Skeletal muscle satellite cell (primary cell): ENCODE data around the gene CELSR2.
A peak's percentile ranks its signal among the peaks of the same experiment; 100 is the strongest.
"Not testable (repeated sequence)": the region's sequence is repeated elsewhere in the genome, so short reads cannot be mapped to it uniquely, and the experiment has no call there.

ENCODE experiments used
- H3K27me3 ChIP-seq: 2 replicates; pipeline ENCODE4 v1.7.0; 2013; ENCODE audit warnings: low read length; ENCODE audit not compliant: control insufficient read depth, insufficient read depth
- H3K36me3 ChIP-seq: 2 replicates; pipeline ENCODE4 v1.7.0; 2013; ENCODE audit warnings: mild to moderate bottlenecking, control low read depth, low read length; ENCODE audit not compliant: insufficient read depth
- H3K4me1 ChIP-seq: 2 replicates; pipeline ENCODE4 v1.7.0; 2013; ENCODE audit warnings: low read length; ENCODE audit not compliant: control insufficient read depth, insufficient read depth
- H3K4me2 ChIP-seq: 2 replicates; pipeline ENCODE4 v1.7.0; 2013; ENCODE audit warnings: mild to moderate bottlenecking, low read length
- H3K4me3 ChIP-seq: 2 replicates; pipeline ENCODE4 v1.7.0; 2013; ENCODE audit warnings: low read length
- H3K9ac ChIP-seq: 2 replicates; pipeline ENCODE4 v1.7.0; 2013; ENCODE audit warnings: mild to moderate bottlenecking, low read depth, low read length, moderate library complexity
- H3K9me3 ChIP-seq: replicated peaks from 2 replicates; pipeline ENCODE4 v1.7.0; 2013; ENCODE audit warnings: mild to moderate bottlenecking, control low read depth, low read length

CELSR2 gene

GRCh38 chr1:109213824-109214693 lies 35.3 kb upstream of the CELSR2 start, which contains the start of gene SARS1:
Gene SARS1, plus strand, starts transcription at chr1:109213918. Its CDS starts 75 bp downstream, at chr1:109213993.
- Histone ChIP-seq H3K4me2 (peak within 1 kb of the TSS; percentile 80), H3K4me1 (peaks cover 16% of the 10 kb centered on the region), H3K9me3 (no peaks in the 10 kb centered on the region), H3K4me3 (peak within 1 kb of the TSS; percentile 93), H3K9ac (peak within 1 kb of the TSS; percentile 93), H3K36me3 (peaks cover 3% of the 10 kb centered on the region), H3K27me3 (no peaks in the 10 kb centered on the region)

GRCh38 chr1:109214695-109215623 lies 34.4 kb upstream of the CELSR2 start:
- H3K9ac ChIP-seq, result peak overlapping the region; percentile 93
- peak overlapping the region; percentile 93 for H3K4me3 ChIP-seq
- no peaks in the 10 kb centered on the region for H3K9me3 ChIP-seq
- H3K27me3 ChIP-seq, result no peaks in the 10 kb centered on the region
- peaks cover 14% of the 10 kb centered on the region for H3K4me1 ChIP-seq
- H3K4me2 ChIP-seq, result peak overlapping the region; percentile 80
- H3K36me3 ChIP-seq, result peaks cover 3% of the 10 kb centered on the region

- Histone ChIP-seq H3K4me2 (no peak overlapping the region), H3K36me3 (peaks cover 7% of the 10 kb centered on the region), H3K4me3 (no peak overlapping the region), H3K27me3 (no peaks in the 10 kb centered on the region), H3K9me3 (no peaks in the 10 kb centered on the region), H3K4me1 (peaks cover 14% of the 10 kb centered on the region), H3K9ac (no peak overlapping the region)
These were observed 32.7 kb upstream of the CELSR2 start for GRCh38 chr1:109216662-109217061.

GRCh38 chr1:109218516-109218915 lies 30.8 kb upstream of the CELSR2 start:
- no peak overlapping the region for H3K4me3 ChIP-seq
- H3K9me3 ChIP-seq, result no peaks in the 10 kb centered on the region
- no peaks in the 10 kb centered on the region for H3K27me3 ChIP-seq
- H3K36me3 ChIP-seq, result peaks cover 13% of the 10 kb centered on the region
- H3K9ac ChIP-seq, result no peak overlapping the region
- no peak overlapping the region for H3K4me2 ChIP-seq
- H3K4me1 ChIP-seq, result peaks cover 10% of the 10 kb centered on the region

GRCh38 chr1:109221201-109221600 lies 28.1 kb upstream of the CELSR2 start:
- H3K9me3 ChIP-seq, H3K4me1 ChIP-seq, H3K4me2 ChIP-seq, H3K9ac ChIP-seq, H3K27me3 ChIP-seq, H3K4me3 ChIP-seq: not testable (repeated sequence)
- H3K36me3 ChIP-seq, result peaks cover 26% of the 10 kb centered on the region

- Histone ChIP-seq H3K9me3 (no peaks in the 10 kb centered on the region), H3K4me1 (no peaks in the 10 kb centered on the region), H3K36me3 (peaks cover 43% of the 10 kb centered on the region), H3K27me3 (no peaks in the 10 kb centered on the region), H3K9ac (no peak overlapping the region), H3K4me2 (no peak overlapping the region), H3K4me3 (no peak overlapping the region)
These were observed 24.0 kb upstream of the CELSR2 start for GRCh38 chr1:109225308-109225707.

- Histone ChIP-seq H3K4me1 (no peaks in the 10 kb centered on the region), H3K9me3 (no peaks in the 10 kb centered on the region), H3K4me2 (no peak overlapping the region), H3K4me3 (no peak overlapping the region), H3K36me3 (peaks cover 47% of the 10 kb centered on the region), H3K27me3 (no peaks in the 10 kb centered on the region), H3K9ac (no peak overlapping the region)
These were observed 23.5 kb upstream of the CELSR2 start for GRCh38 chr1:109225711-109226445.

- H3K36me3 ChIP-seq, result peaks cover 59% of the 10 kb centered on the region
- no peaks in the 10 kb centered on the region for H3K27me3 ChIP-seq
- H3K9me3 ChIP-seq, result no peaks in the 10 kb centered on the region
- H3K9ac ChIP-seq, result no peak overlapping the region
- no peak overlapping the region for H3K4me2 ChIP-seq
- H3K4me3 ChIP-seq, result no peak overlapping the region
- H3K4me1 ChIP-seq, result no peaks in the 10 kb centered on the region
These were observed 21.2 kb upstream of the CELSR2 start for GRCh38 chr1:109228167-109228566.

GRCh38 chr1:109229531-109230127 lies 19.7 kb upstream of the CELSR2 start:
- Histone ChIP-seq H3K4me3 (no peak overlapping the region), H3K36me3 (peaks cover 61% of the 10 kb centered on the region), H3K9ac (no peak overlapping the region), H3K27me3 (no peaks in the 10 kb centered on the region), H3K4me1 (no peaks in the 10 kb centered on the region), H3K4me2 (no peak overlapping the region), H3K9me3 (no peaks in the 10 kb centered on the region)

- no peak overlapping the region for H3K4me2 ChIP-seq
- no peaks in the 10 kb centered on the region for H3K9me3 ChIP-seq
- H3K4me1 ChIP-seq, result no peaks in the 10 kb centered on the region
- no peak overlapping the region for H3K4me3 ChIP-seq
- no peaks in the 10 kb centered on the region for H3K27me3 ChIP-seq
- H3K9ac ChIP-seq, result no peak overlapping the region
- peaks cover 69% of the 10 kb centered on the region for H3K36me3 ChIP-seq
These were observed 18.3 kb upstream of the CELSR2 start for GRCh38 chr1:109231066-109231465.
